ENCODE results near the gene NDFIP1. TPM values are rescaled to one million over a fixed set of nuclear protein-coding genes. Genes with fewer than 3 reads are reported as not detected.
A peak's percentile ranks its signal among the peaks of the same experiment; 100 is the strongest.

Gene NDFIP1
- total RNA-seq, 6 experiments from 2014 or later: 57.7 to 69.9 (median 63.0) TPM

DNA sequence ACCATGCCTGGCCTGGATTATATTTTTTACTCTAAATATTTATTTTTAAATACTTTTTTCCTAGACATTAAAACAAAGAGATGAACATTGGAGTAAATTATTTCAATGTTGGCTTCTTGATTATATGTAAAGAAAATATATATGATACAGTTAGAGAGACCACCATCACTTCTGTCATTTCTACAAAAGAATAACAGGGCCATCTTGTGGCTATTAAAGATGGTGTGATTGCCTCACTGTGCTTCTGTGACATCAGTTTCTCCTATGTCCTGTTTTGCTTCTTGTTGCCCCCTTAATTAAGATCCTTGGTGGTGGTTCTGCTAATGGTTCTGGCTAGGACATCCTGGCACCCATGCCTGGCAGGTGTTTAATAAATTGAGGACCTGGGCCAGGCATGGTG is 32.9 kb downstream of the NDFIP1 start:
- Mint-ChIP-seq H3K36me3 (ENCODE audit: low read depth) (no peaks in the 10 kb centered on the region), H3K4me3 (no peak overlapping the region), H3K9me3 (no peaks in the 10 kb centered on the region), H3K27ac (no peak overlapping the region), H3K4me1 (ENCODE audit: low read depth) (no peaks in the 10 kb centered on the region), H3K27me3 (ENCODE audit: insufficient read depth) (no peaks in the 10 kb centered on the region)
- TF ChIP-seq, protein P1, sequence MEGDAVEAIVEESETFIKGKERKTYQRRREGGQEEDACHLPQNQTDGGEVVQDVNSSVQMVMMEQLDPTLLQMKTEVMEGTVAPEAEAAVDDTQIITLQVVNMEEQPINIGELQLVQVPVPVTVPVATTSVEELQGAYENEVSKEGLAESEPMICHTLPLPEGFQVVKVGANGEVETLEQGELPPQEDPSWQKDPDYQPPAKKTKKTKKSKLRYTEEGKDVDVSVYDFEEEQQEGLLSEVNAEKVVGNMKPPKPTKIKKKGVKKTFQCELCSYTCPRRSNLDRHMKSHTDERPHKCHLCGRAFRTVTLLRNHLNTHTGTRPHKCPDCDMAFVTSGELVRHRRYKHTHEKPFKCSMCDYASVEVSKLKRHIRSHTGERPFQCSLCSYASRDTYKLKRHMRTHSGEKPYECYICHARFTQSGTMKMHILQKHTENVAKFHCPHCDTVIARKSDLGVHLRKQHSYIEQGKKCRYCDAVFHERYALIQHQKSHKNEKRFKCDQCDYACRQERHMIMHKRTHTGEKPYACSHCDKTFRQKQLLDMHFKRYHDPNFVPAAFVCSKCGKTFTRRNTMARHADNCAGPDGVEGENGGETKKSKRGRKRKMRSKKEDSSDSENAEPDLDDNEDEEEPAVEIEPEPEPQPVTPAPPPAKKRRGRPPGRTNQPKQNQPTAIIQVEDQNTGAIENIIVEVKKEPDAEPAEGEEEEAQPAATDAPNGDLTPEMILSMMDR (IDR thresholded peaks at IDR 0.05): no peak; the same call in 1 of the 2 replicates
- no peak for DNase-seq

DNA sequence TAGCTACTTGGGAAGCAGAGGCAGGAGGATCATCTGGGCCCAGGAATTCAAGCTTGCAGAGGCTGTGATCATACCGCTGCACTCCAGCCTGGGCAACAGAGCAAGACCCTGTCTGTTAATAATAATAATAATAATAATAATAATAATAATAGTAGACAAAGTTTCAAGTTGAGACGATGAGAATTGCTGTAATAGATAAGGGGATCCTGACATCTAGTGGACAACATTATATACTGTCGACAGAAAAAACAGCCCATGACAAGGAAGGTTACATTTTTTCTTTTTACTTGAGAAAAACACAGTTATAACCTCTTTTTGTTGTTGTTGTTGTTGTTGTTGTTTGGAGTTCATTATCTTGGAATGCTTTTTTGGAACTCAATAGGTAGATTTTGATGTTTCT is 35.3 kb downstream of the NDFIP1 start:
- Mint-ChIP-seq H3K4me3 (no peak overlapping the region), H3K27ac (no peak overlapping the region), H3K9me3 (no peaks in the 10 kb centered on the region), H3K4me1 (ENCODE audit: low read depth) (no peaks in the 10 kb centered on the region), H3K36me3 (ENCODE audit: low read depth) (peaks cover 15% of the 10 kb centered on the region; the same call in 1 of the 2 replicates), H3K27me3 (ENCODE audit: insufficient read depth) (no peaks in the 10 kb centered on the region)
- peak; percentile 27 for DNase-seq
- TF ChIP-seq, protein P1 (IDR thresholded peaks at IDR 0.05): peak; percentile 83

DNA sequence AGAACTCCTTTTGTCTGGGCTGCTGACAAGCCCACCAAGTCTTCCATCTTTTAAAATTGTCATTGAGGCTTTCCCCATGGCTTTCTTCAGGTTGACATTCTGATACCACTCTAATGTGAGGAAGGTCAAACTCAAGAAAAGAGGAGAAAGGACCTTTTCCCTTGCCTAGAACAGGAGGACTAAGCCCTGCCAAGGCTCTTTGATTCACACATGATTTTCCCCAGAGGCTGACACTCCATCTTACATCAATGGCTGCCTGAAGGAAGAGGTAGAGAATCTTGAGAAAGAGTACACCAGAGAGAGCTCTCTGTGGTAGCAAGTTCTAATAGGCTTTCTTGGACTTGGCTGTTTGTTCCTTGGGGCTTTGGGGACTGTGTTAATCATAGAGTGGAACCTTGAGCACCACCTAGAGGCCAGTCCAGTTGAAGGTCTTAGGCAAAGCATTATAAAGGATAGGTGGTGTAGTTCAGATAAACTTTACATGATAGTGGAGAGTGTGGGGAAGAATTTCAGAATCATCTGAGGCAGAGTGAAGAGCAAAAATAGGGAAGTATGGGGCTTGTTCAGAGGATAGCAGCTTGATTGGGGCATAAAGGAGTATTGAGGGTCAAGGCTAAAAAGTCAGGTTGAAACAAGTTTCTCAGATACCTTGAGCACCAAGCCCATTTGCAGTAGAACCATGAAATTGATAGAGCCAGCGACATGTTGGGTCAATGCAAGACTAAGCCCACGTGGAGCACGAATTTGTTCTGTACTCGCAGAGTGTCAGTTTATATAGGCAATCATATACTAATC is 36.7 kb downstream of the NDFIP1 start:
- peak; percentile 62 for DNase-seq
- peaks cover 15% of the 10 kb centered on the region; the same call in 1 of the 2 replicates for H3K36me3 Mint-ChIP-seq (ENCODE audit: low read depth)

DNA sequence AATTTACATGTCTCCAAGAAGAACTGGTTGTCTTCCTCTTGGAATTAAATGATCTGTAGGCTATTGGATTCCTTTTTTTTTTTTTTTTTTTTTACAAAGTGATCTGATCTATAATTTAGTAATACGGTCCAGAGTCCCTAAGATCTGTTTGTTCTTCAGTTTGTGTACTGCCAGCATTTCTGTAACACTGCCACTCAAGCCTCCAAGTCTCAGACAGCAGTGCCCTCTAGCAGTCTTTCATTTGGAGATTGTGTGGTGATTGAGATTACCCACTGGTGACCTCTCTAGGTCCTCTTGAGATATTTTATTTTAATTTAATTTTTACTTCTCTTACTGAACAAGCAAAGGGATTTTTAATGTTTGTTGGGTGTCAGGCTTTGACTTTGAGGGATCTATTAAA is 40.8 kb downstream of the NDFIP1 start:
- peaks cover 14% of the 10 kb centered on the region for H3K4me1 Mint-ChIP-seq (ENCODE audit: low read depth)
- no peaks in the 10 kb centered on the region for H3K9me3 Mint-ChIP-seq
- no peaks in the 10 kb centered on the region for H3K27me3 Mint-ChIP-seq (ENCODE audit: insufficient read depth)
- no peak overlapping the region for H3K27ac Mint-ChIP-seq
- no peak overlapping the region for H3K4me3 Mint-ChIP-seq
- no peak for DNase-seq
- TF ChIP-seq, protein P1 (IDR thresholded peaks at IDR 0.05): 0 out of 2 replicates have a peak, but pooled peaks have one; percentile 9
- H3K36me3 Mint-ChIP-seq (ENCODE audit: low read depth): peaks cover 15% of the 10 kb centered on the region; the same call in 1 of the 2 replicates

More for the DNA sequence above, 36.7 kb downstream of the NDFIP1 start:
- TF ChIP-seq, protein P1 (IDR thresholded peaks at IDR 0.05): peak; percentile 84
- Mint-ChIP-seq H3K9me3 (no peaks in the 10 kb centered on the region), H3K27ac (no peak overlapping the region), H3K27me3 (ENCODE audit: insufficient read depth) (no peaks in the 10 kb centered on the region), H3K4me3 (no peak overlapping the region), H3K4me1 (ENCODE audit: low read depth) (no peaks in the 10 kb centered on the region)

DNA sequence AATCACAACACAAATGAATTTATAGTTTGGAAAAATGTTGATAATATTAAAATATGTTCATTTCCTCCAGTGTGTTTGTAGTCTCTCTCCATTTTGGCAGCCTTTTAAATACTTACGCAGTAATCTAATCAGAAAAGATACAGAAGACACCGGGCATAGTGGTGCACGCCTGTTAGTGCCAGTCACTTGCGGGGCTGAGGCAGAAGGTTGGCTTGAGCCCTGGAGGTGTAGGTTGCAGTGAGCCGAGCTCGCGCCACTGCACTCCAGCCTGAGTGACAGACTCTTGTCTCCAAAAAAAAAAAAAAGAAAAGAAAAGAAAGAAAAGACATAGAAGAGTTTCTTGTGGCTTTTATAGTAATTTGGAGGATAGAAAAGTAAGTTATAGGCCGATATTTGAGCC is 41.9 kb downstream of the NDFIP1 start:
- Mint-ChIP-seq H3K4me3 (no peak overlapping the region), H3K27me3 (ENCODE audit: insufficient read depth) (no peaks in the 10 kb centered on the region), H3K27ac (no peak overlapping the region), H3K9me3 (no peaks in the 10 kb centered on the region), H3K4me1 (ENCODE audit: low read depth) (peaks cover 14% of the 10 kb centered on the region), H3K36me3 (ENCODE audit: low read depth) (peaks cover 15% of the 10 kb centered on the region; the same call in 1 of the 2 replicates)
- DNase-seq: no peak
- TF ChIP-seq, protein P1 (IDR thresholded peaks at IDR 0.05): no peak
